CD1c-positive myeloid dendritic cell (primary cell): ENCODE results near the gene SEC23A.
"Not testable (repeated sequence)": the region's sequence is repeated elsewhere in the genome, so short reads cannot be mapped to it uniquely, and the experiment has no call there.

ENCODE experiments used
- DNase-seq: peaks from one replicate; pipeline ENCODE4 v3.0.0-alpha.2; 2016; ENCODE audit errors: extremely low spot score

SEC23A gene

DNA sequence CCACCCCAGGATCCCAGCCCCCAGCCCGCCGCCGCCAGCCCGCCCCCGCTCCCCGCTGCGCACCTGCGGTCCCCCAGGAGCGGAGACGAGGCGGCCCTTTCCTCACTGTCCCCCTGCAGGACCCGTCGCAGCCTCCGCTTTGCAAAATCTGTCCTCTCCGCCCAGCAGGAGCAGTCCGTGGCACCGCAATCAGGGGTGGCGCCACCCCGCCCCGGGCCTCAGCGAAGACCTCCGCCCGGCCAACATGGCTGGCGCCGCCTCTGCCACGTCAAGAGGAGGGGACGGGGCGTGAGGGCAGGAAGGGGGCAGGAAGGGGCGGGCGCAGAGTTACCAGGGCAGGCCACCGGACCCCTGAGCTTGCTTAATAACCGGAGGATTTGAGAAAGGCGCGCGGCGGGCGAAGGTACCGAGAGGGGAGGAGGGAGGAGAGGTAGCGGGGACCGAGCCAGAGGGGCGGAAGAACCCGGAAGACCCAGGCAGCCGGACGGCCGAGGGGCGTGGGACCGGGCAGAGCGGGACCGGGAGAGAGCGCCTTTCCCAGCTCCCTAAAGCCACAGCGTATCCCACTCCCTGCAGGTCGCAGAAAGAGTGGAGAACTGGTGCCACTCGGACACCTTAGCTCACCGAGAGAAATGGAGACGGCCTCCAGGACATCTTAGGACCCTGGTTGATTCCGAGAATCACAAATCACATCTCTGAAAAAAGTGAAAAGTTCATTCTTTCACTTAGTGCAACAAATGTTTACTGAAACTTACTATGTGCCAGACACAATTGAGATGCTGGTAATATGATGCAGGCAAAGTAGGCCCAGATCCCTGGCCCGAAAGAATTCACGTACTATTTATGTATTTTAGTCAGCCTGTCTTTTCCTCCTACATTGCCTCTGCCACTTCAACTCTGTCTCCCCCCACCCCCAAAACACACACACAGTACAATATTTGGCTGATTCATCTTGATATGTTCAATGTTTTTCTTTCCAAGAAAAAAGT lies at the start of gene SEC23A:
TSS of gene SEC23A (minus strand) at position 267 of the 989 bp plus-strand sequence. CDS start 7,117 bp downstream, outside the sequence.
- peak; percentile 87 for DNase-seq

DNA sequence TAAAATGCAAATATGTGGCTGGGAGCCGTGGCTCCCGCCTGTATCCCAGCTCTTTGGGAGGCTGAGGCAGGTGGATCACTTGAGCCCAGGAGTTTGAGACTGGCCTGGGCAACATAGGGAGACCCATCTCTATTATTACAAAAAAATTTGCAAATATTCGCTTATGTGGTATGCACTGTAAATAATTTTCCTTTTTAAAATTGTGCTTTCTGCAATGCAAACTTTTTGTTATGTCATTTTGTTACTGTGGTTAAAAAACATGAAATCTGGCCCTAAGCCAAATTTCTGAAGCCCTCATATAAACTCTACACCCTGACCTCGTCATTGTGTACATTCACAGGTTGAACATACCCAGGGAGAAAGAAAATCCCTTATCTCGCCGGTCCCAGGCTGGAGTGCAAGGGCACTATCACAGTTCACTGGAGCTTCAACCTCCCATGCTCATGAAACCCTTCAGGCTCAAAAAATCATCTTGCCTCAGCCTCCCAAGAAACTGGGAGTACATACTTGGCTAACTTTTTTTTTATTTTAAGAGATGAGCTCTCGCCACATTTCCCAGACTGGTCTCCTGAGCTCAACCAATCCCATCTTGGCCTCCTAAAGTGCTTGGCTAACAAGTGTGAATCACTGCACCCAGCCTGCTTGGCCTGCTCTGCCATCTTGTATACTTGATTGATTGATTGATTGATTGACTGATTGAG lies 42.4 kb upstream of the SEC23A start:
- DNase-seq, result no peak

DNA sequence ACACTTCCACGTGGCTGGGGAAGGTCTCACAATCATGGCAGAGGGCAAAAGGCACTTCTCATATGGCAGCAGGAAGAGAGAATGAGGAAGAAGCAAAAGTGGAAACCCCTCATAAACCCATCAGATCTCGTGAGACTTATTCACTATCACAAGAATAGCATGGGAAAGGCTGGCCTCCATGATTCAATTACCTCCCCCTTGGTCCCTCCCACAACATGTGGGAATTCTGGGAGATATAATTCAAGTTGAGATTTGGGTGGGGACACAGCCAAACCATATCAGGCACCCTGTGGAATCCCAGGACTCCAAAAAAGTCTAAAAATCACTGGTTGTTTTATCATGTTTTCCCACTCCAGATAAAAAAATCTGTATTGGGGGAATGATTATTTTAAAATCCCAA lies 40.2 kb upstream of the SEC23A start:
- not testable (repeated sequence) for DNase-seq

DNA sequence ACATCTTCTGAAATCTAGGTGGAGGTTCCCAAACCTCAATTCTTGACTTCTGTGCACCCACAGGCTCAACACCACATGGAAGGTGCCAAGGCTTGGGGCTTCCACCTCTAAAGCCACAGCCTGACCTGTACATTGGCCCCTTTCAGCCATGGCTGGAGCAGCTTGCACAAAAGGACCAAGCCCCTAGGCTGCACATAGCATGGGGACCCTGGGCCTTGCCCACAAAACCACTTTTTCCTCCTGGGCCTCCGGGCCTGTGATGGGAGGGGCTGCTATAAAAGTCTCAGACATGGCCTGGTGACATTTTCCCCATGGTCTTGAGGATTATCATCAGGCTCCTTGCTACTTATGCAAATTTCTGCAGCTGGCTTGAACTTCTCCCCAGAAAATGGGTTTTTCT lies 38.6 kb upstream of the SEC23A start:
- not testable (repeated sequence) for DNase-seq

DNA sequence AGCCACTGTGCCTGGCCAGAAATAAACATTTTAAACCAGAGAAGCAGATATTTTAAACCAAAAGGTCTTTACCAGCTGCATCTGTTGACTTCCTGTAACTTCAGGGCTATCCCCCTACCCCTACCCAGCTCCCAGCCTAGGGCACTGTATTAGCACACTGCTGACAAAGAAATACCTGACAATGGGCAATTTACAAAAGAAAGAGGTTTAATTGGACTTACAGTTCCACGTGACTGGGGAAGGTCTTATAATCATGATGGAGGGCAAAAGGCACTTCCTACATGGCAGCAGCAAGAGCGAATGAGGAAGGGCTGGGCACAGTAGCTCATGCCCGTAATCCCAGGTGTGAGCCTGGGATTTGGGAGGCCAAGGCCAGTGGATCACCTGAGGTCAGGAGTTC lies 37.1 kb upstream of the SEC23A start:
- no peak for DNase-seq

DNA sequence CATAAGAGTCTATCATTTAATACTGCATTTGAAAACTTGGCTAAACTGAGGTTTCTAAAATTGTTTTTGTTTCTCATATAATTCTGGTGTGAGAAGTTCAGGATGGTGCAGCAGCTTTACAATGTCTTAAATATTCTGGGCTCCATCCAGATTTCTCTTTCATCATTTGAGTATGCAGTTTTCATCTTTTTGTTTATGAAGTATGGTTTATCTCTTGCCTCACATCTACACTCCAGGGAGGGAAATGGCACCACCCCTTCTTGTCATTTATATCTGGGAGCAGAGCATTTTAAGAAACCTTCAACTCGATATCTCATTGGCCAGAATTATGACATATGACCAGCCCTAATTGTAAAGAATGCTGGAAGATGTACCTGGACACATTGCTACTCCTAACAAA lies 35.4 kb upstream of the SEC23A start:
- DNase-seq, result no peak

DNA sequence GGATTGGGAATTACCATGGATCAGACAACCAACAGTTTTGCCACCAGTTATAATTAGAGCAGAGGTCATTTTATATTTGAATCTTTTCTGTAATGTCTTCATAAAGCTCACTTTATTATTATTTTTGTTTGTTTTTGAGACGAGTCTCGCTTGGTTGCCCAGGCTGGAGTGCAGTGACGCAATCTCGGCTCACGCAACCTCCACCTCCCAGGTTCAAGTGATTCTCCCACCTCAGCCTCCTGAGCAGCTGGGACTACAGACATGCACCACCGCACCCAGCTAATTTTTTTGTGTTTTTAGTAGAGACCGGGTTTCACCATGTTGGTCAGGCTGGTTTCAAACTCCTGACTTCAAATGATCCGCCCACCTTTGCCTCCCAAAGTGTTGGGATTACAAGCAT lies 34.8 kb upstream of the SEC23A start:
- DNase-seq, result not testable (repeated sequence)

DNA sequence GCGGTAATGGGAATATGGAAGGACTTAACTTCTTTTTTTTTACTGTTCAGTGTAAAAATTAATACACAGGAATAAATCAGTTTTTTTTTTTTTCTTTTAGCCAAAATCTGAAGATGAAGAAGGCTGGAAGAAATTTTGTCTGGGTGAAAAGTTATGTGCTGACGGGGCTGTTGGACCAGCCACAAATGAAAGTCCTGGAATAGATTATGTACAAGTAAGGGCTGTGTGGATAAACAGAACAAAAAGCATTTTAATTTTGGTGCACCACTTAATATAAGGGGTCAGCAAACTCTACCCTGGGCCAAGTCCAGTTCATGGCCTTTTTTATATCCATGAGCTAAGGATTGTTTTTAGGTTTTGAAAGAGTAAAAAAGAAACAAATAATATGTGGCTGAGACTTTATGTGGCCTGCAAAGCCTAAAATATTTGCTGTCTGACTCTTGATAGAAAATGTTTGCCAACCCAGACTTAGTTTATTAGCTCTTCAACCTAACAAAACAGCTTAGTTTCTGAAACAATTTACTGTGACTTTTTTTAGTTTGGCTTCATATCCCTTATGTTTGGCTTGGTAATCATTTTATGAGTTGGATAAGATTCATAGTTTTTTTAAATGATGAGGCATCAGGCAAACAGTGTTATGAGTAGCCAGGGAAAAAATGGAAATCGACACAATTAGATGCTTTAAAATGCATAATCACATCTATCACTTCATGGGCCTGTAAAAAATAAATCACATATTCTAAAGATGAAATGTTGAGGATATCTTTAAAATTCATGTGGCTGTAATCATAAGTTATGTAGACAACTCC lies 19.5 kb upstream of the SEC23A start:
- no peak for DNase-seq

DNA sequence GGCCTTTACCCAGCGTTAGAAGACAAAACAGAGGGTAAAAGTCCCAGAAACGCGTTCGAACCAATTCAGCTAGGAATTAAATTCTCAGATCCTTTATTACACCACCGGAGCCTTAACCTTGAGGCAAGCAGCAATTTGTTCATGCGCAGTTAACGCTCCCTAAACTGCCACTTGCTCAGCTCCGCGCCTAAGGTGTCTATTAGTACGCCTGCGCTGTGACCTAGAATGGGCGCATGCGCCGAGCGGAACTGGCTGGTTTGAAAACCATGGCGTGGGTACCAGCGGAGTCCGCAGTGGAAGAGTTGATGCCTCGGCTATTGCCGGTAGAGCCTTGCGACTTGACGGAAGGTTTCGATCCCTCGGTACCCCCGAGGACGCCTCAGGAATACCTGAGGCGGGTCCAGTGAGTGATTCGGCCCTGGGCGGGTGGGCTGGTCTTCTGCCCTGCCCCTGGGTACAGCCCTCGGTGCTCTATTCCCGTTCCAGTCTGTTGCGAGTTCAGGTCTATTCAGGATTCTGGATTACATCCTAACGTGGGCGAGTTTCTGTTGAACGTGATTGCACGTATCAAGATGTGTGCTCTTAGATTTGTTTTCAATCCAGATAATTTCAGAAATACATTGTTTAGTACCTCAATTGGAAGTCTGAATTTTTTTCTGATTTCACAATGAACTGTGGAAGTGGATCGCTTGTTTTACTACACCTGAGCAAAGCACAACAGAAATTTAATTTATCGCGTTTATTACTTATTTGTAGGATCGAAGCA lies 11.2 kb upstream of the SEC23A start, which contains the start of gene GEMIN2:
TSS of gene GEMIN2 (plus strand) at position 251 of the 766 bp plus-strand sequence. CDS start at position 267, 16 bp downstream.
- peak; percentile 99 for DNase-seq

DNA sequence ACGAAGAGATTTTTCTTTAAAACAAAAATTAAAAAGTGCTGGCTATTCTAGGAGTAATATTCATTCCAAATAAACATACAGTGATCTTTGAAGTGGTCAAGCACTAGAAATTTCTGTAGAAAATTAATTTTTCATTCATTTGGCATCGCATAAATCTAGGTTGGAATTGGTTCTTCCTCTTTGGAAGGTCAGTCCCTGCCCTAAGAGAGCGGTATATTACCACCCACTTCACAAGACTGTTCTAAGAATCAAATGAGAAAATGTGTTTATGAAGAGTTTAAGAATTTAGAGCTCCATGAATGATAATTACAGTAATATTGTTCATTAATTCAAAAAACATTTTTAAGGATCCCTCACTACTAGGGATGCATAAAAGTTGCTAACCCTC lies 10.6 kb upstream of the SEC23A start:
- DNase-seq, result no peak

DNA sequence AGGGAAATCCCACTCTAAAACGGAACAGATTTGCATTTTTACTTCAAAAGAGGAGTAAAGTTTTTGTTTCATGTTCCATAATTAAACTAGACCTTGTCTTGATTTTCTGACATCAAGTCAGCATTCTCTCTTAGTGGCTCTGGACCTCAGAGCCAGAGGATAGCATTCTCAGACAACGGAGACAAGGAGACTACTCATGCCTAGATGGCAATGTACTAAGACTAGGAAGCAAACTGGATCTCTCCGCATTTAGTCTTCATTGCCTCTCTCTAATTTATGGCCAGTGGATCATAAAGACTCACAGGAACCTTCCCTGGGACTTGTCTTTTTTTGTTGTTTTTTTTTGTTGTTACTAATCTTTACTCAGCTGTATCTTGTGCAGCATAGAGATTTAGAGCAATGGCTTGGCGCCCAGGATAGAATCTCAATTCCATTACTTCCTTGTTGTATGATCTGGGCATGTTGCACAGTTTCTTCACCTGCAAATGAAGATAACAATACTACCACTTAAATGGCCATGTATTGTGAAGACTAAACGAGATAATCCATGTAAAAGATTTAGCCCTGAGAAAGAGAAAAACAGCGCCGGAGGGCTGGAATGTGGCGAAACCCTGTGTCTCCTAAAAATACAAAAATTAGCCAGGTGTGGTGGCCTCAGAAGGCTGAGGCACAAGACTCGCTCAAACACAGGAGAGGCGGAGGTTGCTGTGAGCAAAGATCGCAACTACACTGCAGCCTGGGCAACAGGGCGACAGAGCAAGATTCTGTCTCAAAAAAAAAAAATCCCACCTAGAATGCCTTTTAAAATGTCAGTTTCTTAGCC lies 7.1 kb upstream of the SEC23A start:
- no peak for DNase-seq

DNA sequence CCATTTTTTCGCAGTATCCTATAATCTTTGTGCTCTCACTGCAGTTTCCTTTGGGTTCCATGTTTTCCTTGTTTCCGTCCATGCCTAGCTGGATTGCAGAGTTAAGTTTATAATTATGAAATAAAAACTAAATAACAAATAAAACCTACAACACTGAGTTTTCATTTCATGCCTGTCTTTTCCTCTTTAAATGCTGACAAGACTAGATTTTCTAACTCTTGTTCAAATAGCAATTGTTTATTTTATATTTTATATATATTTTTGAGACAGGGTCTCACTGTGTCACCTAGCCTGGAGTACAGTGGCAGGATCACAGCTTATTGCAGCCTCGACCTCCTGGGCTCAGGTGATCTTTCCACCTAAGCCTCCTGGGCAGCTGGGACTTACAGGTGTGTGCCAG lies 5.8 kb upstream of the SEC23A start:
- DNase-seq, result no peak

DNA sequence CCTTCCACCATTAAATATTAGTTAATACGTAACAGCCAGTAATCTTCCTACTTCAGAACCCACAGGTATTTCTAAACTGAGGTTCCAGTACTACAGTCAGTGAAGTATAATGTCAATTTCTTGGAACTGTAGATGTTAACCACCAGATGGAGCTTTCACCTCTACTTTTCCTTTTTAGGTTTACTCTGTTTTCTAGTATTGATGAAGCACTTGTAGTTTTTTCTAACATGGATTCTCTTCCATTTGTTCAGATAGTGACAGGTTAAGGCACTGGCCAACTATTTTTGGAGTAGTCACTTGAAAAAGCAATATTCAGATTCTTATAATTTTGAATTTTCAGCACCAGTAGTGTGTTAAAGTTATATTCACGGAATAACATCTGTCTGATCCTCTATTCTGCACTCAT lies 4.6 kb upstream of the SEC23A start:
- peak; percentile 20 for DNase-seq

DNA sequence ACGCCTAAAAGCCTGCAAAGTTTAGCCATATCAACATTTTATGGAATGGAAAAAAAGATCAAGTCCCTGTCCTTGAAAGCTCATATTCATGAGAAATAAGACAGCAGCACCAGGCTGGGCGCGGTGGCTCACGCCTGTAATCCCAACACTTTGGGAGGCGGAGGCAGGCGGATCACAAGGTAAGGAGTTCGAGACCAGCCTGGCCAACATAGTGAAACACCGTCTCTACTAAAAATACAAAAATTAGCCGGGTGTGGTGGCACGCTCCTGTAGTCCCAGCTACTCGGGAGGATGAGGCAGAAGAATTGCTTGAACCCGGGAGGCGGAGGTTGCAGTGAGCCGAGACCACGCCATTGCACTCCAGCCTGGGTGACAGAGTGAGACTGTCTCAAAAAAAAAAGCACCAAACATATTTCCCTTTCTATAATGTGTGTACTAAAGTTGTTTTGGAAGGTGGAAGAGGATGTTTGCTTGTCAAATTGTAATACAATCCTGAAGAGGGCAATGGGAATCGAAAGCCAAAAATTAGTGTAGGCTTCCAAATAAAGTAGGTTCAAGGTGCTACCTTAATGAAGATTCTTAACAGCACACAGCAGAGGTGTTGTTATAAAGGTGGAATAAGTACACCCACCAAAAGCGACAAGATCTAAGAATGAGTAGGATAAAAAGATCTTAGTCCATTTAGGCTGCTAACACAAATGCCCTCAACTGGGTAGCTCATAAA lies 1.2 kb upstream of the SEC23A start:
- not testable (repeated sequence) for DNase-seq

DNA sequence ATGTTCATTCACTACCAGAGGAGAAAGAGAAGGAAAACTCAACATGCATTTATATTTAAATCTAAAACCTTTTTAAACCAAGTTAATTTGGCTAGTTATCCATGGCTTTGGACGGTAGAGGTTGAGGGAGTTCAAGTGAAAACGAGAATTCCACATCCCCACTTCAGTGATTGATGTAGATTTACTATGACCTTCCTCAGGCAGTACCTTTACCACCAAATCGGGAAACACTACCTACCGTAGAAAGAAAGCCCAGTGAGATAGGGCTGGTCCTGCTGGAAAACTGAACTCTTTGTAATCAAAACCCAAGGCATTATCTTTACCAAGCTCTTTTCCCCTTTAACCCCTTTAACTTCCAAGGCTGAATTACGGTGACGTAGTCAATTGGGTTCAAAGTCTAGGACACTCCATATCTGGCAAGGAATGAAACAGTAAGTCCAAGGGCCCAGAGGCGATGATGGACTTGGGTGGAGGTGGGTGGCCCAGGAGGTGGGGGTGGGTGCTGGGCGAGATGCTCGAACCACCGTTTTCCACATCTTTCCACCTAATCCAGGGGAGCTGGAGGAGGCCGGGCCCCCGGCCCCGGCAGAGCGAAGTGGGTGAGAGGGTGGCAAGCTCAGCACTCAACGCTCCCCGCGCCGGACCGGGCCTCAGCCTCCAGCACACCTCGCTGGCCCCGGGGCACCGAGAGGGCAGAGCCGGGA lies 618 bp downstream of the SEC23A start:
- peak; percentile 13 for DNase-seq

DNA sequence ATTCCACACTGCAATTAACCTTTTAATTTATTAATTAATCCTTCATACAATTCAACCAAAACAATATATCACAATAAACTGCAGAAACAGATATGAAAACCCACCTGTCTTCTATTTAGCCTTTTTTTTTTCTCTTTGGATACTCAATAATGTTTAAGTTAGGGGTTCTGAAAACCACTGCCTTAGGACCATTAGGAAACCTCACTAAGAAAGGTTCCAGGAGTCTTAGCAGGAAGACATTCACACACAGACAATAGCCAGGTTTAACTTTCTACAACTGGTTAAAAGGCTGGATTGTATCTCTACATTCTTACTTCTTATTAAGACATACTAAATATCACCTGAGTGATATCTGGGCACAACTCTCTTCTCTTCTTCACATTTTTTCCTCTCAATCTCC lies 3.3 kb downstream of the SEC23A start:
- no peak for DNase-seq

DNA sequence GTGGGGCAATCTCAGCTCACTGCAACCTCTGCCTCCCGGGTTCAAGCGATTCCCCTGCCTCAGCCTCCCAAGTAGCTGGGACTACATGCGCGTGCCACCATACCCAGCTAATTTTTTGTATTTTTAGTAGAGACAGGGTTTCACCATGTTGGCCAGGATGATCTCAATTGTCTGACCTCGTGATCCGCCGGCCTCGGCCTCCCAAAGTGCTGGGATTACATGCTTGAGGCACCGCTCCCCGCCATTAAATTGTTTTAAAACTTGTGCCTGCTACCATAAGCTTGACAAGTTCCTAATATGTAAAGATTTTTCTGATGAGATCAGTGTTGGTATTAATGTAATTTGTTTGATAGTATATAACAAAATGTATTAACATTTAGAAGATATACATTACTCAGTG lies 3.8 kb downstream of the SEC23A start:
- not testable (repeated sequence) for DNase-seq

DNA sequence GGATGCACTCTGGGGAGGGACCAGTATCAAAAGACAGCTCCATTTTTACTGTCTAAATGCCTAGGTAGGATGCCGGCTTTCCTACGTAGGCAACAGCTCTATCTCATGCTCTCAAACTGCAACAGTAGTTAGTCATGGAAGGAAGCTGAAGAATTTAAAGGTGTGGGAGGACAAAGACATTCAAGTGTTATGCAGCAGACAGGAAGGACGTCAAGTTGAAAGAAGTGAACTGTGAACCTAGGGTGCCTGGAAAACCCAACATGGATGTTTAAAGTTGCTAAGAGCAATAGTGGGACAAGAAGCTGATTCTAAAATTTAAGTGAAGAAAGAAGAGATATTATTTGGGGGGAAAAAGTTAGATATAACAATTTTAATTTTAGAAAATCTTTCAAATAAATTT lies 5.9 kb downstream of the SEC23A start:
- DNase-seq, result no peak

DNA sequence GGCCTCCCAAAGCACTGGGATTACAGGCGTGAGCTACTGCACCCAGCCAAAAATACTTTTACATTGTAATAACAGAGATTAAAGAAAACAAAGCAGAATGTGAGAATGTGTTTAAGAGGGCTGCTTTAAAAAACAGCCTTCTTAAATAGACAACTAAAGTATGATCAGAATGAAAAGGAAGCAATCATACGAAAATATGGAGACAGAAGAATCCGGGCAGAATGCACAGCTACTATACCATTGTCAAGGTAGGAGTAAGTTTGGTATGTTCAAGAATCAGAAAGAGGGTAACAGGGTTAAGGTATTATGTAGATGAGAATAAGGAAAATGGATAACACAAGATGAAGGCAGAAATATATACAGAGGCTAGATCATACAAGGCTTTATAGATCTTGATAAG lies 8.5 kb downstream of the SEC23A start:
- DNase-seq, result no peak
